HG03108 (cell line): ENCODE results near the gene CPXM1.
A peak's percentile ranks its signal among the peaks of the same experiment; 100 is the strongest.

Experiments used
- ATAC-seq: cut with Tn5 transposase; IDR thresholded peaks from one replicate; pipeline ENCODE4 v1.9.1; 2021; ENCODE audit warnings: moderate library complexity; ENCODE audit not compliant: unreplicated experiment

CPXM1 gene

DNA sequence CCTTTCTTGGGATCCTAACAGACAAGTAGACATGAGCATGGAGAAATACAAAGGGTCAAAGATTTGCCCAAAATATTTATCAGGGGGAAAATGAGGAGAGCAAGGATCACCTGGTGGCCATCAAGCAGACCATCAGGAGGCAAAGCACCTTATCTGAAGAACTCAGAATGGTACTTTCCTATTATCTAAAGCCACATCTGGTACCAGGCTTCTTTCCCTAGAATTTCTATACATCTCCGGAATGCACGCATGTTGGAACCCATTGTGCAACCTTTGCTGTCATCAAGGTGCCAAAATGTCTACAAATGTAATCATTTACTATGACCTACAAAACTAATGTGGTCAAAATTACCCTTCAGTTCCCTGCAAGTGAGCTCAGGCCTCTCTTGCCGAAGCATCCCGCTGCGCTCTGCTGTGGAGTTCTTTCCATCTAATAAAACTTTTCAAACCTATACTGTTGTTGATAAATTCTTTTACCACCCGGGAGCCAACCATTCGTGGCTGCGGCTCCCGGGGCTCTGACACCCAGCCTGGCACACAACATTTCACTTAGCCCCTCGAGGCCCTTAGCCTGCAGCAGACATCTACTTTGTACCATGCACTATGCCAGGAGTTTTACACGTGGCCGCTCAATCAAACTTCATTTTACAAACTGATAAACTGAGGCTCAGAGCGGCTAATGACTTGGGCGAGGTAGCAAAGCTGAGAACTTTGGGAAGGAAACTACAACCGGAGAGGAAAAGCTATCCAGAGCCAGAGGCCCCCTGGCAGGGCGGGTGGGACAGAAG, 3.8 kb upstream of the CPXM1 start:
- no peak for ATAC-seq

- peak; percentile 17 for ATAC-seq
These were observed 880 bp upstream of the CPXM1 start for GRCh38 chr20:2801286-2801728.

GRCh38 chr20:2799688-2800520, 523 bp downstream of the CPXM1 start:
- peak; percentile 10 for ATAC-seq

- no peak for ATAC-seq
These were observed 1.2 kb downstream of the CPXM1 start for GRCh38 chr20:2799271-2799670.

DNA sequence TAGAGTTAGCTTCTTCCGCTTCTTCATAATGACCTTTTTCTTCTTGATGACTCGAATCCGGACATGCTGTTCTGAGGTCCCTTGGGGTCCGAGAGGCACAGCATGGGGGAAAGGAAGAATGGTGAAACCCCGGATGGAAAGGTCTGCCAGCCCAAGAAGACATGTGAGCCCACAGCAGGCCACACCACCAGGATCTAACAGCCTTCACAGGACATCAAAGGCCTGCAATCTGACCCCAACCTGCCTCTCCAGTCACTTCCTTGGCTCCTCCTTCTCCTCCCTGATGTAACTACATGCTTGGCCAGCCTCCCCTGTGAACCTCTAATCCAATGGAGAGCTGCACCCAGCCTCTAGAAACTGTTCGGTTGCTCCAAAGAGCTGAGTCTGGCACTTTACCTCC, 1.6 kb downstream of the CPXM1 start:
- no peak for ATAC-seq

- no peak for ATAC-seq
These were observed 2.2 kb downstream of the CPXM1 start for GRCh38 chr20:2798095-2798805.

- ATAC-seq, result no peak
These were observed 3.1 kb downstream of the CPXM1 start for GRCh38 chr20:2797136-2797983.

DNA sequence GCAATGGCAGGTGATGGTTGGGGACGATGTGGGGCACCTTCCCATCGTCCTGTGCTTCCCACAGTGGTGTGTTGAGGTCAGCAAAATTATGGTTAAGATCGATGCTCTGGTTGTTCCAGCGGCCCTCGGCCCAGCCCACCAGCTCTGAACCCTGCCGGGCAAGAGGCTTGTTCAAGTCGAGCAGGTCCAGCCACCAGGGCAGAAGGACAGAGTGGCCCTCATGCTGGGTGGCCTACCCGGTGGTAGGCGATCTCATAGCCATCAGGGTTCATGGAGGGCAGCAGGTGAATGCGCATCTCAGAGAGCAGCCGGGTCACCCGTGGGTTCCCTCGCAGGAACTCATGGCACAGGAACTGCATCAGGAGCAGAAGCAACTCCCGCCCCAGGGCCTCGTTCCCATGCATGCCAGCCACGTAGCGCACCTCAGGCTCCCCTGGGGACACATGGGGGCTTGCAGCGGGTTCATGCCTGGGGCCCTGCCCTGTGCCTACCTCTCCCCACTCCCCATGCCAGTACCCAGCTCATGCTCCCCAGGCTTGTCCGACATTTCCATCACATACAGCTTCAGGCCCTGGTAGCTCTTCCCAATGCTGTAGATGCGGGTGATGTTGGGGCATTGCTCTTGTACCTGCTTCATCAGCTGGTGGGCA, 4.3 kb downstream of the CPXM1 start:
- ATAC-seq, result no peak

DNA sequence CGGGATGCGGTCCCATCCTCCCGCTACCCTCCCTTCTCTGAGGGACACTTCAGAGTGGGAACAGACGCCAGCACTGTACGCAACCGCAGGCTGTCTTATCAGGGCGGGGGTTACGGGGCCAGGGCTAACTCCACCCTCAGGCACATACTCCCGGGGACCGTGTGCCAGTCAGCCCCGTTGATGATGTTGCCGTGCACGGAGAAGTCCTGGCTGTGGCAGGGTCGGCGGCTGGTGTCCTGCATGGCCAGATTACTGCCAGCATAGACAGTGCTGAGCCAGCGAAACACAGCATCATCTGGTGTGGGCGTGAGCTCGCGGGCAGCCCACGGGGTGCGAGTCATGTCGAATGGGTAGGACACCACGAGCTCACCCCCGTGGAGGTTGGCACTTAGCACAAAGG, 5.0 kb downstream of the CPXM1 start:
- no peak for ATAC-seq

DNA sequence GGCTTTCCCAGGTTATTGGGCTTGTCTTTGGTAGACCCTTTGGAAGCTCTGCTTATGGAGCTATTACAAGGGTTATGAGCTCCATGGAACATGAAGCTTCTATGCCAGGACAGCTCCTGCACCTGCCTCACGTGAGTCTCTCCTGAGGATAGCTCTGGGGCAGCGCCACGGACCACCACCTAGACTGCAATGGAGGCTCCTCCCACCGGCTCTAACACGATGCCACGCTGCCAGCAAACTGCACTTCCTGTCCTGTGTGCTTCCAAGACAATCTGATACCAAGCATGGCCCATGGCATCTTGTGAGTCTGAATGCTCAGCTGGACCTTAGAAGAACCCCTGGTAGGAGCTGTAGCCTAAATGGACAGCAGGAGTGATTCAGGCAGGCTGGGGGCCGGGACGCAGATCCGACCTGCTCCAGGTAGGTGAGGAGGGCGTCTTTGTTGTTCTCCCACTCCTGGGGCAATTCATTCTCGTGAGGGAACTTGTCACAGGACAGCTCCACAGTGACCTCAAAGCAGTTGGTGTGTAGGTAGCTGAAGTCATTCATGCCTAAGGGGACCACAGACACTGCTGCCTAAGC, 5.5 kb downstream of the CPXM1 start:
- ATAC-seq, result no peak

GRCh38 chr20:2794202-2794748, 6.2 kb downstream of the CPXM1 start:
- no peak for ATAC-seq

- no peak for ATAC-seq
These were observed 7.0 kb downstream of the CPXM1 start for GRCh38 chr20:2793471-2793870.

DNA sequence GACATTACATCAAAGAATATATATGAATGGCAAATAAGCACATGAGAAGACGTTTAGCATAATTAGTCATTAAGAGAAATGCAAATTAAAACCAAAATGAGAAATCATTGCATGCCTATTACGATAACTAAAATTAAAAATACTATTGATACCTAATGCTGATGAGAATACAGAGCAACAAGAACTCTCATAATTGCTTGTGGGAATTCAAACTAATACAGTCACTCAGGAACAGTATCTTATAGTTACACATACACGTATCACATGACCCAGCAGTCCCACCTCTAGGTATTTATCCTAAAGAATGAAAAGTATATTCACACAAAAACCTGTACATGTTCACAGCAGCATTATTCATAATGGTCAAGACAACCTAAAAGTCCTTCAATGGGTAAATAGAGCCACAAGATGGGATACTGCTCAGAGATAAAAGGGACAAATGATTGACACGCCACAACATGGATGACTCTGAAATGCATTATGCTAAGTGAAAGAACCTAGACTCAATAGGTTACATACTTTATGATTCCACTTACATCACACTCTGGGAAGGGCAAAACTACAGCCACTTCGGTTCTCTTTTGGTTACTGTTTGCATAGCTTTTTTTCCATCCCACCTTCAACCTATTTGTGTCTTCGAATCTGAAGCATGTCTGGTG, 16.4 kb downstream of the CPXM1 start:
- ATAC-seq, result no peak

DNA sequence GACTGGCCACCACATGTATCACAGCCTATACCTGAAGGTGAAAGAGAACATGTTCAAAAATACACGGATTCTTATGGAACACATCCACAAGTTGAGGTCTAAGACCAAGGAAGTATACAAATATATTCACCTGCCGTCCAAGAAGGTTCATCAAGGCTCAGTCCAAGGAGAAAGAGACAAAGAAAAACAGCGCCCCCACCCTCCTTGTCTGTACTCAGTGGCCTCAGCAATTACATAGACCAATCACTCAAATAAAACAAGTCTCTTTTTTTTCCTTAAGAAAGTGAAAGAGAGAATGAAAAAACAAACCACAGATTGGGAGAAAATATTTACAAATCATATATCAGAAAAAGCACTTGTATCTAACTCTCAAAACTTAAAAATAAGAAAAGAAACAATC, 19.5 kb downstream of the CPXM1 start:
- no peak for ATAC-seq

DNA sequence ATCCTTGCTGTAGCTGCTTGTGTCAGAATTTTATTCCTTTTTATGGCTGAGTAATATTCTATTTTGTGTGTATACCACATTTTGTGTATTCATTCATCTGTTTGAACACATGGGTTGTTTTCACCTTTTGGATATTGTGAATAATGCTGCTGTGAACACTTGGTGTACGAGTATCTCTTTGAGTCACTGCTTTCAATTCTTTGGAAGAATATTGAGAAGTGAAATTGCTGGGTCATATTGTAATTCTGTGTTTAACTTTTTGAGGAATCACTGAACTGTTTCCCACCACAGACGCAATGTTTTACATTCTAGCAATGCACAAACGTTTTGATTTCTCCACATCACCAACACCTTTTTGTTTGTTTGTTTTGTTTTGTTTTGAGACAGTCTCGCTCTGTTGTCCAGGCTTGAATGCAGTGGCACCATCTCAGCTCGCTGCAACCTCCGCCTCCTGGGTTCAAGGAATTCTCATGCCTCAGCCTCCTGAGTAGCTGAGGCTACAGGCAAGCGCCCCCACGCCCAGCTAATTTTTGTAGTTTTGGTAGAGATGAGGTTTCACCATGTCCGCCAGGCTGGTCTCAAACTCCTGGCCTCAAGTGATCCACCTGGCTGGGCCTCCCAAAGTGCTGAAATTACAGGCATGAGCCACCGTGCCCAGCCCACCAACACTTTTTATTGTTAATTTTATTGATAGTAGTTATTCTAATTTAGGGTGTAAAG, 21.7 kb downstream of the CPXM1 start:
- no peak for ATAC-seq

DNA sequence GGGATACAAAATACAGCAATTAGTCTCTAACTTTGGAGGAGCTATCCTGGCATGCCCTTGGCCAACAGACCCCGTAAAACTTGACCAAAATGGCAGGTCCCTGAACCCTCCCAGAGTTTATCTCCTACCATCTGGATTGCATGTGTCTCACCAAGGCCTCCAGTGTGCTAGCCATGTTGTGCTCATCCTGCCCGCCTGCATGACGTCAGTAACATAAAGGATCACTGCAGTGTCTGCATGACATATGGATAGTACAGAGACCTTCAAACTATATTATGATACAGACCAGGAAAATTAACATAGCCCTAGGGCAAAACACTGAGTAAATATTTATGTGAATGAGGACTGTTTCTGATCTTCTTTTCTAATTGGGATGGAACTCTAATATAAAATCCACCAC, 25.3 kb downstream of the CPXM1 start:
- no peak for ATAC-seq

GRCh38 chr20:2773812-2774211, 26.6 kb downstream of the CPXM1 start:
- ATAC-seq, result no peak

DNA sequence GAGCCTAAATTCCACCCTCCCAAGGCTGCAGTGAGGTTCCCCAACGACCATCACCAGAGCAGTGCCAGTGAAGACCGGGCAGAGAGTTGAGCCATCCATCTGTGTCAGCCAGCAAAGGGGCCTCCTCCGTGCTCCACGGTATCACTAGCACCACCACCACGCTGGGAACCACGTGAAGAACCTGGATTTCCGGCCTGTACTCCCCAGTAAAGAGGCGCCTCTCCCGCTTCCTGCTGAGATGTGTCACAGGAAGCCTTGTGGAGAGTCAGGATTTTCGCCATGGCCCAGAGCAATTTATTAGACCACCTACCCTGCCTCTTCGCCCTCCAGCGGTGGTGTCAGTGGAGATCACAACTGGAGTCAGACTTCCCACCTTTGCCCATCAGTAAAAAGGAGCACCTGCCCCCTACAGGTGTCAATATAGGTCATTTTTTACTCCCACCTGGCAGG, 28.8 kb downstream of the CPXM1 start:
- no peak for ATAC-seq
